GM08714 (cell line): ENCODE measurements around the gene SSR3.
"Not testable (repeated sequence)": the region's sequence is repeated elsewhere in the genome, so short reads cannot be mapped to it uniquely, and the experiment has no call there.

Experiments
- H3K4me3 ChIP-seq: fragments of 200-500 bp; sonication (Bioruptor generic); 2 replicates; pipeline ENCODE4 v1.5.1; 2014; ENCODE audit warnings: mild to moderate bottlenecking, low read length, inconsistent platforms
- ZNF274 ChIP-seq: IDR thresholded peaks from 2 replicates; pipeline ENCODE4 v1.6.1; 2012; ENCODE audit warnings: mild to moderate bottlenecking, low read depth, low read length

The SSR3 gene

DNA sequence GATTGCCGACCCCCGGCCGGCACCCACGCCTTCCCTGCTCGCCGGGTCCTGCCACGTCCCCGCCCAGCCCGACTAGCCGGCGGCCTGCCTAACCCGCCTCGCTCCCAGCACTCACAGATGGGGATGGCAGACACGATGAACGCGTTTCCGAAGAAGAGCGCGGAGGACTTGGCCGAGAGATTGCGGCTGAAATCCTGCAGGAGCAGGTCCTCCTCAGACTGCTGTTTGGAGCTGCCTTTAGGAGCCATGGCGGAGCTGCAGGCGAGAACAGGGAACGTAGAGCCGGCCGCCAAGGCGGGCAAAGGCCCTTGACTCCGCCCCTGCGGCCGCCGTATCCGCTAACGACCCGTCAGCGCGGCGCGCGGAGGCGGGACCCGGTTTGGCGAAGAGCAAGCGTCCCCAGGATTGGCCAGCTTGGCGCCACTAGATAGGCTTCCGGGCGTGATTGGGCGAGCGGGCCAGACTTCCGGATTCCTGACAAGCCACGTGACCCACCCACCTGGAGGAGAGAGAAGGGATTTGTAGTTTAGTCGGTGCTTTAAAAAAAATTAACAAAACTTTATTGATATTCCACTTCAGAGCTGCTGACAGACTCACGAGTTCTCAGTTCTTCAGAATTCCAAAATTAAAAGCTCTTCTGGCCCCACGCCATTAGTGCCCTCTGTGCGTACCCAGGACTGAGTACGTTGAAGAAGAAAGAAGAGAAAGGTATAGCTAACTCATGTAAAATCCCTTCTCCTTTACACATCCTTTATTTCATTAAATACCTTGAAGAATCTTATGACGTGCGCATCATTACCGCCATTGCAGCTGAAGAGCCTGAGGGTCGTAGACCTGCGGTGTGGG, at the start of gene SSR3:
Gene SSR3, minus strand, starts transcription at position 276 of the 846 bp plus-strand sequence. Its CDS starts 28 bp downstream, at position 248.
- no peak for TF ChIP-seq ZNF274

DNA sequence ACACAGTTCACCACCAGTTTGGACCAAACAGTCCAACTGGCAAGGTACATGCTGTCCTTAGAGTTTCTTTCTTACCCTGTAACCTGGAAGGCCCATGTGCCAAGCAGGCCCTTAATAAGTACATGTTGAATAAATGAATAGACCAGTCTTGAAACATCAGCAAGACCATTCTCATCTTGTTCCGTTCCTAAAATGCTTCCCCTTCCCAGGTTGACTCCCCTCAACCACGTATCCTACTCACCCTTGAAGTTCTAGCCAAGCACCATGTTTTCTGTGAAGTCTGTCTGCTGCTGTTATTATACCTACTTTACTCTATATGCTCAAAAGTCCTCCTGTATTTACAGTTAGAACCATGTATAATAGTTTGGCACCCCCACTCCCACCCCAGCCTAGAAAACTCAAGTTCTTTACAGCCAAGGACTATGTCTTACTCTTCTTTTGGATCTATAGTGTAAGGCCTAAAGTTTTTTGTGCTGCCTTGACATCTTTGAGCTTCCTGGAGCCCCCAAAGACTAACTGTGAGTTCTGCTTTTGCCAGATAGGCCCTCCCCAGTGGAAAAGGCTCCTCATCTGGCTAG, 49.2 kb upstream of the SSR3 start:
- H3K4me3 ChIP-seq = no peak overlapping the region
- TF ChIP-seq ZNF274 = no peak

More for the DNA sequence above, at the start of gene SSR3:
- H3K4me3 ChIP-seq = peak within 1 kb of the TSS; percentile 85

DNA sequence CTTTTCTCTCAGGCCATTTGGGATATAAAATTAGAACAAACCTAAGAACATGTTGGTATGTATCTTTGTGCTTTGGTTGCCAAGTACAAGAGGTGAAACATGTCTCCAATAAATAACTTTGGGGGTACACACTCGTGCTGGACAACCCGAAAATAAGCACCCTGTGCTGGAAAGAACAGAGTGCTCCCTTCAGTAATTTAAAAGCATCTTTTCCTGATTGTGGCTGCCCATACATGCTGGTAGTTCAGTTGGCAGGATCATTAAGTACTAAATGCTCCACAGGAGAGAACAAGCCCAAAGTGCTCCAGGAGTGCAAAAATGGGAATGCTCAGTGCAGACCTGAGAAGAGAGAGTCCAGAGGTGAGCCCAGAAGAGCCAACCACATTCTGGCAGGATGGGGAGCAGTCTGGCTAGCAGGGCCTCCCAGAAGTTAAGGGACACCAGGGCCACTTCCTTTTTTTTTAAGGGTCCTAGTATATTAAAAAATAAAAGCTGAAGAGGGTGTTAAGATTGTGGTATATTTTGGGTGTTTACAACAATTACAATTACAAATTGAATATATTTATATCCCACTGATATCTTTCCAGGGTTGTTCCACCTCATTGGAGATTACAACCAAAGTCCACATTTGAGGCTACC, 48.6 kb upstream of the SSR3 start:
- no peak for TF ChIP-seq ZNF274
- H3K4me3 ChIP-seq = no peak overlapping the region

DNA sequence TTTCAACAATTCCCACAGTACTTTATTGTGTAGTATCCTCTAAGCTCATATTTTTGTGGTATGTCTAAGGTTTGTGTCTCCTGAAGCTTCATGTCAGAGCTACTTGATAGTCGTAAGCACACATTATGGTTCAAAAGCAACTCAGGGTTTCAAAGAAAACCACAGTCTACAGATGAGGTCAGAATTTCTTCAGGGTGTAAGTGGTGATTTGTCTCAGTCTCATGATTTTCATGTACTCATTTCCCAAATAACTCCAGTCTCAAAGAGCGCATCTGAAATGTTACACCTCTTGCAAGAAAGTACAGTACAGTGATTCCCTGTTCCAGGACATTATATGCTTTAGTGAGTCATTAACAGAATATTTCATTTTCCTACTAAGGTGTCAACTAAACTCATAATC, 47.5 kb upstream of the SSR3 start:
- no peak for TF ChIP-seq ZNF274
- H3K4me3 ChIP-seq = no peak overlapping the region

DNA sequence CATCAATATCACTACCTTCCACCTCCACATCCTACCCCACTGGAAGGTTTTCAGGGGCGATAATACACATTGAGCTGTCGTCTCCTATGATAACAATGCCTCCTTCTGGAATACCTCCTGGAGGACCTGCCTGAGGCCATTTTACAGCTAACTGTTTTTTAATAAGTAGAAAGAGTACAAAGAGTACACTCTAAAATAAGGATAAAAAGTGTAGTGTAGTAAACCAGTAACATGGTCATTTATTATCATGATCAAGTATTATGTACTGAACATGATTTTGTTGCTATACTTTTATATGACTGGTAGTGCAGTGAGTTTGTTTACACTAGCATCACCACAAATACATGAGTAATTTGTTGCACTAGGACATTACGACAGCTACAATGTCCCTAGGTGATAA, 46.6 kb upstream of the SSR3 start:
- TF ChIP-seq ZNF274 = no peak
- no peak overlapping the region for H3K4me3 ChIP-seq

DNA sequence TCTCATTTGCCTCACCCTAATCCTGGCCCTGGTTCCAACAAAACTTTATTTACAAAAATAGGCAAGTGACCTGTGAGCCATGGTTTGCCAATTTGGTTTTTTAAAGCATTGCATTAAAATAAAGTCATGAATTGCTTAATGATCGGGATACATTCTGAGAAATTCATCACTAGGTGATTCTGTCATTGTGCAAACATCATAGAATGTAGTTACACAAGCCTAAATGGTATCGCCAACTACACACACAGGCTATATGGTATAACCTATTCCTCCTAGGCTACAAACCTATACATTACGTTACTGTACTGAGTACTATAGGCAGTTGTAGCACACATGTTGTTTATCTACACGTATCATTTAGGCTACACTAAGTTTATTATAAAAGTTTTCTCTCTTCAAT, 45.9 kb upstream of the SSR3 start:
- TF ChIP-seq ZNF274 = no peak
- H3K4me3 ChIP-seq = no peak overlapping the region

DNA sequence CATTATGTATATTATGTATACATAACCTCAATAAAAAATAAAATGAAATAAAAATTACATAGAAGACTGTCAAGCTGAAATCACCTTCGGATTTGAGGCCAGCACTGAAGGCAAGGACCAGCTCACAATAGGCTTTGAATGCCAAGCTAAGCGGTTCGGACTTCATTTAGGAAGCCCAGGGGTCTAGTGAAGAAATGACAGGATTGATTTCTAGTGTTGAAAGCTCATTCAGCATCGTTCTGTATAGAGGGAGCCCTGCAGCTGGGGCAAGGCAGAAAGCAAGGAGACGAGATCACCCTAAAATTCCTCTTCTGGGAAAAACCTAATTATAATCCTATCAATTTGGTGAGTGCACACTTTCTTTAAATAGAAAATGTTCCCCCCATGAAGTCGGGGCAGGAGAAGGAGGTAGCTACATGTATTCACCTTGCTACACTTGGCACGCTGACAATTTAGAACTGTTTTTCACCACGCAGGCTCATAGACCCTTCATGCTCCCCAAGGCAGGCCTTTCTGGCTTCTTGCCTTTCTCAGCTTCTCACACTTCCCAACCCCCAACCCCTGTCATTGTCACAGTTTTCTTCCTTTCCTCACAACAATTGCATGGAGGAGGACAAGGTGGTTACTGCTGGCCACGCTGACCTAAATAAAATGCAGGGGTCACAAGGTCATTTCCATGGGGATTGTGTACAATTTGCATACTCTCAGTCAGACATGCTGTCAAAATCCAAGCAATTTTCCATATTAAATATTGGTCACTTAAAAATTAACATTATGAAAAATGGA, 44.4 kb upstream of the SSR3 start:
- no peak overlapping the region for H3K4me3 ChIP-seq
- TF ChIP-seq ZNF274 = no peak

DNA sequence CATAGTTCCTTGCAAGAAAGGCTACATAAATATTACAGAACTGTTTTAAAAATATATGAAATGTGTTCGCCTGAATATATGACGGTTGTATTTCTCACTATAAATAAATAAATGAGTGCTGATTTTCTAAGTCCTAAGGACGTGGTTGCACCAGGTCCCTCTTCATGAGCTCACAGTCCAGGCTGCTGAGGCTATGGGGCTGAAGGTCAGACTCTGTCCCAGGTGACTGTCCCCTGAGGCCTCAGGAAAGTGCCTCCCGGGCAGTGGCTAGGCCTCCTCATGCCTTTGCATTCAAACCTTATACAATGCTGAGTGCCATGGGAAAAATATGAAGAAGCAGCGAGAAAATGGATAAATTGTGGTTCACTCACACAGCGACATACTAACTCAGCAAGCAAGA, 43.5 kb upstream of the SSR3 start:
- H3K4me3 ChIP-seq = no peak overlapping the region
- TF ChIP-seq ZNF274 = no peak

DNA sequence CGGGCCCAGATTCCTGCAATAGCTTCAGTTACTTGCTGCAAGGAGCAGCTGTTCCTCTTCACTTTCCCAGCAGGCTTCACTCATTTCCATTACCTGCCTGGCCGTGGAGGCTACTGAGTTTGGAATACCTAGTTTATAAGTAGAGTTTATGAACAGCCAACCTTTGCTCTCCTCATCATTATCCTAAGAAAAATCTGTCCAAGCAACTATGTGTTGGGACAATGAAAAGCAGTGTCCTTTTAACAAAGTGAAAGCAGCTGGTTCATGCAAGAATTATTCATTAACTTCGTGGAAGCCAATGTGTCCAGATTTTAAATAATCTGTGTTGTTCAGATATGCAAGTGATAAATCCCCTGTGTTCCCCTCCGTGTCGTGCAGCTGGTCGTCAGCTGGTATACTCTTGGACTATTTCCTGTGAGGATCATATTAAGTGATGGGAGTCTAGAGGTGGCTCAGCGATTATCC, 39.3 kb upstream of the SSR3 start:
- no peak for TF ChIP-seq ZNF274
- peak overlapping the region; percentile 35; the same call in 1 of the 2 replicates for H3K4me3 ChIP-seq

DNA sequence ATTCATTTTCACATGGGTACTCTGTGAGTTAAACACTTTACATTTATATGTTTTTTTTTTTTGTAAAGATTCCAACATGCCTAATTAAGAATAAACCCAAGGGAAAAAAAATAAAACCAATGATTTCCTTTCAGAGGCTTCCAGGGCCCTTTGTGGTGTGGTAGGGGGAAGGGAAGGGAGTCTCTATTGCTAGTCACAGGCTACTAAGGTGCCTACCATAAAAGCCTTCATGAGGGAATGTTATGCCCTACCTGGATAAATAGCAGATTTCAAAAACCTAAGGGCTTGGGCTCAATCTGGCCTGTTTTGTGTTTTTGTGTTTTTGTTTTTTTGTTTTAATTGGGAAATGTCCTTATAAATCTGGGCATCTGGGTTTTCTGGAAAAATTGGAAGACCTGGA, 38.9 kb upstream of the SSR3 start:
- TF ChIP-seq ZNF274 = no peak
- peak overlapping the region; percentile 35; the same call in 1 of the 2 replicates for H3K4me3 ChIP-seq

DNA sequence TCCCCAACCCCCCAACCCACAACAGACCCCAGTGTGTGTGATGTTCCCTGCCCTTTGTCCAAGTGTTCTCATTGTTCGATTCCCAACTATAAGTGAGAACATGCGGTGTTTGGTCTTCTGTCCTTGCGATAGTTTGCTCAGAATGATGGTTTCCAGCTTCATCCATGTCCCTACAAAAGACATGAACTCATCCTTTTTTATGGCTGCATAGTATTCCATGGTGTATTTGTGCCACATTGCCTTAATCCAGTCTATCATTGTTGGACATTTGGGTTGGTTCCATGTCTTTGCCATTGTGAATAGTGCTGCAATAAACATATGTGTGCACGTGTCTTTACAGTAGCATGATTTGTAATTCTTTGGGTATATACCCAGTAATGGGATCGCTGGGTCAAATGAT, 34.9 kb upstream of the SSR3 start:
- not testable (repeated sequence) for H3K4me3 ChIP-seq

DNA sequence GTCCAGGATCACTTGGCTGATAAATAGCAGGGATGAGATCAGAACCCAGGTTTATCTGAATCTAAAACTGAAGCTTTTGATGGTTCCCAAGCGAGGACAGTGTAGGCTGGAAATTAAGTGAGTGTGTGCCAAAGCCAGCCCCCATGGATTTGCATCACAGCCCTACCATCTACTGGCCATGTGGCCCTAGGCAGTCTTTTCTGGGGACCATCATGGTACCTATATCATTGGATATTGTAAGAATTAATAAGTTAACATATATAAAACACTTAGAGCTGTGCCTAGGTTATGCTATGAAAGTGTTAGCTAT, 32.8 kb upstream of the SSR3 start:
- no peak for TF ChIP-seq ZNF274
- no peak overlapping the region for H3K4me3 ChIP-seq

DNA sequence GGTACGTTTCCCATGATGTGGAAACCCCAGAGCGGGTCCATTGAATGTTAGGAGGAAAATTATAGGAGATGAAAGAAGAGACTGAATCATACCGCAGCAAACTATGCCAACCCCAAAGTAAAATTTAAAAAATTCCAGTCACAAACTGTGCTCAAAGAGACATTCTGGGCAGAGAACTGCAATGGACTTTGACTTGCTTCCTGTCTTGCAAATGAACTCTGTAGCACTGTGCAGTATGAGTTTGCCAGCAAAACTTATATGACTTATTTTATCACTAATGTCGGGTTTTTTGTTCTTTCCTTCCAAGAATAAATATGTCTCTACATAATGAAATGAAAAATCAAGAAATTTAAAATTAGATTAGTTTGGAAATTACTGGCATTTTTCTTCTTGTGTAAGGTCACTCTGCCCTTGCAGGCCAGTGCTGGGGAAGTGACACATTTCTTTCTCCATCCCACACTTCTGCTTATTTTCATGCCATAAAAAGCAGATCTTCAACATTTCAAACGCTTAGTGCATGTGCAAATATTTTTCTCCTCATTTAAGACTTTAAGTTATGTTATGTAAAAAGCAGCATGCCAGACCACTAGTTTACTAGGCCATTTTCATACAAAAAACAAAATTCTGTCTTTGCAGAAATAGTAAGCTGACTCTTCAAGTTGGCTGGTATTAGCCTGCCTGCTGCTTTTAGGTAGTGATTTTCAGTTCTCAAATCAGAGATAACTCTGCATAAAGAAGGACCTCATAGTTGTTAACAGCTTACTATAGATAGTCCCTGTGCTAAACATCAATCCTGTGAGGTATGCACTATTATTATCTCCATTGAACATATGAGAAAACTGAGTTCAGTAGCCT, 32.2 kb upstream of the SSR3 start:
- H3K4me3 ChIP-seq = no peak overlapping the region
- no peak for TF ChIP-seq ZNF274
